CD4-positive, alpha-beta T cell treated with Interferon gamma for 1 hour (primary cell): Measurements from ENCODE around the gene ST3GAL3.

Experiments used
- DNase-seq: peaks from one replicate; pipeline ENCODE4 v3.0.0-alpha.2; 2020

Gene ST3GAL3

DNA sequence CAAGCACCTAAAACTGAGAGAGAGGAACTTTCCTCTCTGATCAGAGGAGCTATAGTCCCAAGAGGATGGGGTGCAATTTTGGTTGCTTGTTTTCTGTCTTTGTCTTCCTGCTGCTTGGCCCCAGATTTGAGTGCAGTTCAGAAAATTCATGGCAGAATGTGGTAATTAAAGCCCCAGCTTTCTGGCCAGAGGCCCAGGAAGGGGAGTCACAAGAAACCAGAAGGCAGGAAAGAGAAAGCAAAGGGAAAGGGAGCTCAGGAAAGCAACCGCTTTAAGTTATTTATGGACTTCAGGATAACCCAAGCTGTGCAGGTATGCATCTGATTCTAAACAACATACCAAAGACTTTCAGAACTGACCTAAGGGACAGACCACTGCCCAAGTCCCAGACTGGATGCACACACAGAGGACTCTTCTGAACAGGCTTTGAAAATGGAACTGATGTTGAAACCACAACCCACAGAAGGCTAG, 88.8 kb downstream of the ST3GAL3 start:
- no peak for DNase-seq

DNA sequence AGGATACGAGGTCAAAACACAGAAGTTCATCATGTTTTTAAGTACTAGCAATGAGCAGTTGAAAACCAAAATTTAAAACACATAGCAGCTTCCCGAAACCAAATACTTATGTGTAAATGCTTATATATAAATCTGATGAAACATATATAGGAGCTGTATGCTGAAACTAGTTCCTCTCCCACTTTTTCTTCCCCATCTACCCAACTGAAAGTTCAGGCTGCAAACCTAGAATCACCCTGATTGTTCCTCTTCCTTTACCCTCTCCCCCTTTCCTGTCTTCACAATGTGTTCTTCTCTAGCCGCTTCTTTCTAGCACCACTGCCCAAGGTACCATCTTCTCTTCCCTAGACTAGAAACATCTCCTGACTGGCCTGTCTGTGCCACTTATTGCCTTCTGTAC, 90.6 kb downstream of the ST3GAL3 start:
- DNase-seq = no peak

DNA sequence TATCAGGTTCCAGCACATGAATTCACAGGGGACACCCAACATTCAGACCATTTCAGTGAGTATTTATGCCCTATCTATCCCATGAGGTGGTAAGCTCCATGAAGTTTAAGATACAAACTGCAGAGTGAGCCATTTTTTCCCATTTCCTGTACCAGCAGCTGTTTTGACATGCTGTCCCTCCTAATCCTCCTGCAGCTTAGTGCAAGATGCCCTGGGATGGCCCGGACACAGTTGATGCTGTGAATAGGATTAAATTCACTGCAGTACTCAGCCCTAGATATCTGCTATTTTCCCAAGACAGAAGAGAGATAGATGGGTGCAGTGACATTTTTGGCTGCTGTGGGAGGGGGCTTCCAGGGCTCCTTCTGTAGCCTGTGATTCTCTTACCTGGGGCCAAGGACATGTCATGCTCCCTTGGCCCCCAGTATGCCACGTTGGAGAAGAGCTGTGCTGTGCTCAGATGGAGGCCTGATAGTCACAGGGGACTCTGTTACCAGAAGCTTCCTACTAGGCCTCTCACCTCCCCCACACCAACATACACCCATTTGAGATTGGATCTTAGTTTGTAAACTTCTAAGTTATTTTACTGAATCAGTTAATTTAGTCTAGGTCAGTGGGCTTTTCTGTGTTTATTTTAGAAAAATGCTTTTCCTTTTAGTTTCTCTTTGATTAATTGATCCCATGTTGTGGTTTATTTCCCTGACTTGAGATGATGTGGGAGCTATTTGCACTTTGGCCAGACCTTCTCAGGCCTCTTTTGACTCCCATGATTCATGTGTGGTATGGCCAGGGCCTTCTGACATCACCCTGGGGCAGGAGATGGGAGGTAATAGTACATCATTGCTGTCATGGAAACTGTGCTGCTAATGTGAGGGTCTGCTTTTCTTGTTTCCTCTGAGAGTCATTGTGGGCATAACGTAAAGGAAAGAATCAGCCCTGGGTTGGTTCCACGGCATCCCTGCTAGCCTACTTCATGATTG, 92.6 kb downstream of the ST3GAL3 start:
- no peak for DNase-seq

DNA sequence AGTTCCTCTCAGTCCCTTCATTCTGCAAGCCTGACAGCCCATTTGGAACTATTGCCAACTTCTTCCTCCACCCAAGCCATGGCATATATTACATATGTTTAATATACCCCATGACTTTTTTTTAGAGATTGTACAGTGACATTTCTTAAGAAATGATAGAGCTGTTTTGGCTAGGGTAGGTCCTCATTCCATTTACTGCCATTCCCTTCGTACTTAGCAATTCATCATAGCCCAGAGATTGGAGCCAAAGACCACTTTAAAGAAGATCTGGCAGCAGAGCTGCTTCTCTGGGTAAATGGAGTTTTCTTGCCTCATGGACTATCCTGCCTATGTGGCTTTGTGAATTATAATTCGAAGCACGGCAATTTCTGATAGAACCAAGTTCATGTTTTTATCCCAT, 93.4 kb downstream of the ST3GAL3 start:
- no peak for DNase-seq

DNA sequence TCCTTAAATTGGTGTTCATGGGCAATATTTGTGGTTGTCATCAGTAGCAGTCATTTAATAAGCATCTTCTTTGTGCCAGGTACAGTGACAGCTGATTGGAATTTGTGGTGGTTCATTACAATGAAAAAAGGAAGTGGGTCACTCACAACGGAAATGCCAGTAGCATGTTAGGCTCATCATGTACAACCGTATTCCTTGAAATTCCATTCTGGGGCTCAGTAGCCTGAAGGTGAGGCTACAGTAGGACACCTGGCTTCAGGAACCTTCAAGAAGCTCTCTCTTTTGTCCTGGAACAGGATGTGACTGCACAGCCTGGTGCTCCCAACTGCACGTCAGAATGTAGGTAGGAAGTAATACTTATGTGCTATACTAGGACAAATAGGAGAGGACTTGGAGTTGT, 93.9 kb downstream of the ST3GAL3 start:
- DNase-seq = no peak

DNA sequence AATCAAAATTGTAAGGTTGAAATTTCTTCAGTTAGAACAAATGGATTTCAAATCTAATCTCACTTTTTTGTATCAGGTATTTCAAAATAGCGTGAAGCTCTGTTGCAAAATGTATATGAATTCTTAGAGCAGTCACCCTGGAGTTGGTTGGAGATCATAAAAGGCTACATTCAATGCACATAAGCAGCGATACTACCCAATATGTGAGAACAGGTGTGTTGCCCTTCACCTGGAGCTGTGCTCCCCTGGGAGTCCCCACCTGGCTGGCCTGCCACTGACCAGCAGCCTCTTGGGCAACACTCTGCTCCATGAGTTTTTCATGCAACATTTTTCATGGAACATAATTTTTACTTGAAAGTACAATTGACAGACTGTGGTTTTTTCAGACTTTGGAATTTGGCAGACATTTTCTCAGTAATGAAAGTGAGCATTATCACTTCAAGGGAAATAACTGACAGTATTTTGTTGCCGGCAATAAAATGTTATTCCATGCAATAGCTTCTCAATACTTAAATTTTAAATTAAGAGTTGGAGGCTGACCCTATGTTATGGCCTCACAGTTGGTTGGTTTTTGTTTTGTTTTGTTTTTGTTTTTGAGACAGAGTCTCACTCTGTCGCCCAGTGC, 95.1 kb downstream of the ST3GAL3 start:
- no peak for DNase-seq

DNA sequence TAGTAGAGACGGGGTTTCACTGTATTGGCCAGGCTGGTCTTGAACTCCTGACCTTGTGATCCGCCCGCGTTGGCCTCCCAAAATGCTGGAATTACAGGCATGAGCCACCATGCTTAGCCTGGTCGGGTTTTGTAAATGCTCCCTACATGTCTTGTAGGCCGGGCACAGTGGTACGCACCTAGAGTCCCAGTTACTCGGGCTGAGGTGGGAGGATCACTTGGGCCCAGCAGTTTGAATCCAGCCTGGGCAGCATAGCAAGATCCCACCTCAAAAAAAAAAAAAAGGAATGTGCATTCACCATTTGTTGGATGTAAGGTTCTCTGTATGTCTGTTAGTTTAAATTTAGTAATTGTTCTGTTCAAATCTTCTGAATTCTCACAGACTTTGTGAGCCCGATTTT, 95.8 kb downstream of the ST3GAL3 start:
- no peak for DNase-seq

DNA sequence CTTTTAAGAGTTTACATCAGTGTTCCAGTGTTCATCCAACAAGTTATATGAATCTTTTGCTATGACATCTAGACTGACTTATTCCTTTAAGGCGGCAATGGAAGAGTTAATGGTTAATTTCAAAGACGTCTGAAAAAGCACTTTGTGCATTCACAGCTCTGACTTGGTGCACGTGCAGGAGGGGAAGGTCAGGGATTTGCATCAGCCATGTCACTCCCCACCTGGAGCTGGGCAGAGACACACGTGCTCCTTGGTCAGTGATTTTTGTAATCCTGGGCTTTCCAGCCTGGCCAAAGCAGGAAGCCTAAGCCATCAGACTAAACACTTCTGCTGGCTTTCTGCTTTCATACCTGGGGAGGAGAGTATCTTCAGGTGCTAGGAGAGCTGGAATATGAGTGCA, 96.3 kb downstream of the ST3GAL3 start:
- no peak for DNase-seq

DNA sequence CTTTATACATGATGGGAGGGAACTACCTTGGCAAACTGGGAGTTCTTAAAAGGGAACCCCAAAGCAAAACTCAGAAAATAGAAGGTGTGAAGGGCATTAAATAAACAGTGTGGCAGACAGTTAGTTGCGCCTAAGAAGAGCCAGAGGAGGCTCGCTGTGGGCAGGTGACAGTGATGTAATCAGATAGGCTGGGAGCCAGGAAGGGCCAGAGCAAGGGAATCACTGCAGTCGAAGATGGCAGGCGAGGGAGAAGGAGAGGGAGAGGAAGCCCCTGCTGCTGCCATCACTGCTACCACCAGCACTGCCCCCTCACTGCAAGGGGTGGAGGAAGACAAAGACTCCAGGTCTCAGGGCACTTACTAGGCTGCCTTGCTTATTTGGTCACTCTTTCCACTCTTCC, 97.2 kb downstream of the ST3GAL3 start:
- DNase-seq = no peak

DNA sequence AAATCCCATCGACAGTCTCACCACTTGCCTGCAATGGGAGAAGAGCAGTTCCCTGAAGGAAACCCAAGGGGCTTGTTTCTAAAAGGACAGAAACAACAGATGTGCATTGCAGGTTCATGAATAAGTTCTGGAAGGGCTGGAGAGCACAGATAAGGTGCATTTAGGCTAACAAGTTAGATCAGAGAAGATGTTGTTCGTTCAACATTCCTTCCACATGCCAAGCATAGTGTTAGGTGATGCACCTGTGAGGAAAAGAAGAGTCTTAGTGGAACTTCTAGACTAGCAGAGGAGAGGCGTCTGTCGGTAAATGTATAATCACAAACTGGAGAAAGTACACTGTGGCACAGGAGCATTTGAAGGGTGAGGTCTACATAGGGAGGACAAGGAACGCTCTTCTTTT, 98.0 kb downstream of the ST3GAL3 start:
- DNase-seq = no peak

DNA sequence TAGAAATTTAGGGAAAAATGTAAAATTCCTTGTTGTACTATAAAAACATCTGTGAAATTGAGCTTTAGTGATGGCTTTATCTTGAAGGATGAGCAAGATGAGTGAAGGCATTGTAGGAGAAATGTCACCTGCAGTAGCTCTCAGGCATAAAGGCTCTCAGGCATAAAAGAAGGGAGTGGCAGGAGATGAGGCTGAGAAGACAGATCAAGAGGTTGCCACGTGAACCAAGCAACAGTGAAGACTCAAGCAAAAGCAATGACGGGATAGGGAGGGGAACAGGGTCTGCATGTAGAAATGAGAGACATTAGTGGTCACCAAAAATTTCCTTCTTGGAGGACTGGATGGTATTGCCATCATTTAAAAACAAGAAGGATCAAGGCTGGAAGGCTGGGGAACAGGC, 98.8 kb downstream of the ST3GAL3 start:
- no peak for DNase-seq

DNA sequence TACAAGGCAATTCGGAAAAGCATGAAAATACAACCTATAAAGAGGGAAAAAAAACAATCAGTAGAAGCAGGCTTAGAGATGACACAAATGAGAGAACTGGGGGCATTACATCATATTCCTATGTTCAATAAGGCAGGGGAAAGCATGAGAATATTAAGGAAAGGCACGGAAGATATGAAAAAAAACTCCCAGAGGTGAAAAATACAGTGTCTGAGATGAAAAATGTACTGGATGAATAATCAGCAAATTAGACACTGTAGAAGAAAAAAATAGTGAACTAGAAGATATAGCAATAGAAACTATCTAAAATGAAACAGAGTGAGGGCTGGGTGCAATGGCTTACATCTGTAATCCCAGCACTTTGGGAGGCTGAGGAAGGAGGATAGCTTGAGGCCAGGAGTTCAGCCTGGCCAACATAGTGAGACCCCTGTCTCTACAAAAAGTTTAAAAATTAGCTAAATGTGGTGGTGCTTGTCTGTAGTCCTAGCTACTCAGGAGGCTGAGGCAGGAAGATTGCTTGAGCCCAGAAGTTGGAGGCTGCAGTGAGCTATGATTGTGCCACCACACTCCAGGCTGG, 101.8 kb downstream of the ST3GAL3 start:
- no peak for DNase-seq

DNA sequence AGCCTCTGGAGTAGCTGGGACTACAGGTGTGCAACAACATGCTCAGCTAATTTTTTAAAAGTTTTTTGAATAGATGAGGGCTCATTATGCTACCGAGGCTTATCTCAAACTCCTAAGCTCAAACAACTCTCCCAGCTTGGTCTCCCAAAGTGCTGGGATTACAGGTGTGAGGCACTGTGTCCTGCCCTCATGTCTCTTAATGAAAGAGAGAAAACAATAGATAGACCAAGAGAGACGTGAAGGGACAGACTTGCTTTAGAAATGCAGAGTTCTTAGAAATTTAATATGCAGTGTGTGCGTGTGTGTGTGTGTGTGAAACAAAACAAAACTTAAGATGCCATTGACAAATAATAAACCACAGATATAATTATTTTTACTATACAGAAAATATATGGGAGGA, 105.2 kb downstream of the ST3GAL3 start:
- DNase-seq = no peak

DNA sequence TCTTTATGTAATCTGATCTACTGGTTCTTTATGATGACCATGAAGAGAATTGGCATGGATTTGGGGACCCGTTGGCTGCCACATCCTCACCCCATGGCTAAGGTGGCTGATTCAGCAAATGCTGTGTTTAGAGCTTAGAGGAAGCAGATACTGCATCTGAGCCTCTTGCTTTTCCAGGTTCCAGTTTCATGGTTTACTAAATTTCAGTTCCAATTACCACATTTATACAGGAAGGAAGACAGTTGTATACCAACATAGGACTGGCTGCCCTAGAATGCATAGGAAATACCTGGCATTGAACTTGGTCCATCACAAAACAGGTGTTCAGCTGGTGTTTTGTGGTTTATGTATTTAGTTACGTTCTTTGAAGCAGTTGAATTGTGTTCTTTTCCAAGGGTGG, 107.1 kb downstream of the ST3GAL3 start:
- DNase-seq = no peak

DNA sequence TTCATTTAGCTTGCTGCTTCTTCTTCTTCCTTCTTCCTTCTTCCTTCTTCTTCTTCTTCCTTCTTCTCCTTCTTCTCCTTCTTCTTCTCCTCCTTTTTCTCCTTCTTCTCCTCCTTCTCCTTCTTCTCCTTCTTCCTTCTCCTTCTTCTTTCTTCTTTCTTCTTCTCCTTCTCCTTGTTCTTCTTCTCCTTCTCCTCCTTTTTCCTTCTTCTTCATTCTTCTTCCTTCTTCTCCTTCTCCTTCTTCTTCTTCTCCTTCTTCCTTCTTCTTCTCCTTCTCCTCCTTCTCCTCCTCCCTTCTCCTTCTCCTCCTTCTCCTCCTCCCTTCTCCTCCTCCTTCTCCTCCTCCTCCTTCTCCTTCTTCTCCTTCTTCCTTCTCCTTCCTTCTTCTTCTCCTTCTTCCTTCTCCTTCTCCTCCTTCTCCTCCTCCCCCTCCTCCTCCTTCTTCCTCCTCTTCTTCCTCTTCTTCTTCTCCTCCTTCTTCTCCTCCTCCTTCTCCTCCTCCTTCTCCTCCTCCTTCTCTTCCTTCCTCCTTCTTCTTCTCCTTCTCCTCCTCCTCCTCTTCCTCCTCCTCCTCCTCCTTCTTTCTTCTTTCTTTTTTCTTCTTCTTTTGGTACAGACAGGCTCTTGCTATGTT, 110.1 kb downstream of the ST3GAL3 start:
- DNase-seq = no peak

DNA sequence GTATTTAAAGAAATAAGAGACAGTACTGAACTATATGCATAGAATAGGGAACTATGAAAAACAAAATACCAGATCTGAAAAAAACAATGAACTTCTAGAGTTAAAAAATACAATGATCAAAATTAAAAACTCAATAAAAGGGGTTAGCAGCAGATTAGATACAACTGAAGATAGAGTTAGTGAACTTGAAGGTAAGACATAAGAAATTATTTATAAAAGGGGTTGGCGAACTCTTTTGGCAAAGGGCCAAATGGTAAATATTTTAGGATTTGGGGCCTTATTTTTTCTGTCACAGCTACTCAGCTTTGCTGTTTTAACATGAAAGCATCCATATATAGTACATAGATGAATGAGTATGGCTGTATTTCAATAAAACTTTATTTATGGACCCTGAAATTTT, 111.4 kb downstream of the ST3GAL3 start:
- DNase-seq = no peak

DNA sequence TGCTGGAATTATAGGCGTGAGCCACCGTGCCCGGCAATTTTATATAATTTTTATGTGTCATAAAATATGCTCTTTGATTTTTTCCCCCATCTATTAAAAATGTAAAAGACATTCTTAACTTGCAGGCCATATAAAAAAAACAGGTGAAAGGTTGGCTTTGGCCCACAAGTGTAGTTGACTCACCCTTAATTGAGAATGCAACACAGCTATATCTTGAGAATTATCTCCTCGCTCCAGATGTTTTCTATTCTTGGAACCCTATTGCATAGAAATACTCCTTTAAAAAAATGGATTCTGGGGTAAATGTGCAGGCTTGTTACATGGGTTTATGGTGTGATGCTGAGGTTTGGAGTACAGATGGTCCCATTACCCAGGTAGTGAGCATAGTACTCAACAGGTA, 112.0 kb downstream of the ST3GAL3 start:
- DNase-seq = no peak

DNA sequence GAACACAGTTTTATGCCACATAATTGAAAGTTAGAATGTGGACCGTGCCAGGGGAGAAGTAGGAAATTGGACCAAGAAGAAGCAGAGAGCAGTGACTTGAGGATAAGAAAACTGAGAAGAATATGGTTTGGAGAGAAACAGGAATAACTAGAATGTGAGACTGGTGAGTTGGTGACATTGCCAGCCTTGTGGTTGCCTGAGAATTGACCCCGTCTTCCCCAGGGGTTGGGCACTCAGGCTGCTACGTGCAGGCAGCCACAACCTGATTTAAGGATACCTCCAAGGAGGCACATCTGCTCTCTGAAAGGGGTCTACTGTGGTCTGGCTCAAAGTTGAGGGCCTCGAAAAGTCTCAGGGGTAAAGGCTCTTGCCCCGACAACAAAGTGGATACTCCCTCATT, 114.1 kb downstream of the ST3GAL3 start:
- no peak for DNase-seq

DNA sequence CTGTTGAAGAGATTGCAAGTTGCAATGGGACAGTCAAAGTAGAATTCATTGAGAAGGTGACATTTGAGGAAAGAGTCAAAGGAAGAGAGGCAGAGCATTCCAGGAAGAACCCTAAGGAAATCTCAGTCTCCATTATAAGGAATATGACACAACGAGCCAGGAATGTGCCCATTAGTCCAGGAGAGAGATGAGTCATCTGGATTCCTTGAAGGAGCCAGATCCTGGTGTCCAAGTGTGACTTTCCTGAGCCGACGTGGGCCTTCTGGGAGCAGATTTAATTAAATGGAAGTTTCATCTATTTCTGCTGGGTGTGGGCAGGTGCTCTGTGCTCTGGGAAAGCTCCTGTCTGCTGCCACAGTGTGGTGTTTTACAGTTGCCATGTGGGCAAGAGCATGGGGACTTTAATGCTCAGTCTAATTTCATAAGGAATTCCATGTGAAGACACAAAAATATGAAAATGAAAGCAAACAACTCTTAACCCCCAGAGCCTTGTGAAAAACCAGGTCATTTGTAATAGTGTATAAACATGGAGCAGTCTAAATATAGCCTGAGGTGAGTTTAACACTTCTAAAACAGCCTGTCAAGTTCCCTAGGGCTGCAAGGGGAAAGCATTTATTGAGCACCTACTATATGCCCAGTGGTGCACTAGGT, 114.8 kb downstream of the ST3GAL3 start:
- no peak for DNase-seq

DNA sequence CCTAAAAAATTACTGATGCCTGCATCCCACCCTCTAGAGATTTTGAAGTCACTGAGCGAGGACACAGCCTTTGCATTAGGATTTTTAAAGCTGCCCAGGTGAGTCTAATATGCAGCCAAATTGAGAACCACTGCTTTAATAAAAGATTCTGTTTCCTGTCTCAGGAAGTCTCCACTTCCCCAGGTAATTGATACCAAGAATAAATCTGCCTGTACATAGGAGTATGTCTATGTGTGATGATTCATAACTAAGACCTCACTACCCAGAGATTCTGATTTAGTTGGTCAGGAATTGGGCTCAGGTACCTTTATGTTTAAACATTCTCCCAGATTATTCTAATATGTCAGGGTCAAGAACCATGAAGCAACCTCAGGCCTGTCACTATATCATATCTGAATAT, 117.5 kb downstream of the ST3GAL3 start:
- DNase-seq = no peak

DNA sequence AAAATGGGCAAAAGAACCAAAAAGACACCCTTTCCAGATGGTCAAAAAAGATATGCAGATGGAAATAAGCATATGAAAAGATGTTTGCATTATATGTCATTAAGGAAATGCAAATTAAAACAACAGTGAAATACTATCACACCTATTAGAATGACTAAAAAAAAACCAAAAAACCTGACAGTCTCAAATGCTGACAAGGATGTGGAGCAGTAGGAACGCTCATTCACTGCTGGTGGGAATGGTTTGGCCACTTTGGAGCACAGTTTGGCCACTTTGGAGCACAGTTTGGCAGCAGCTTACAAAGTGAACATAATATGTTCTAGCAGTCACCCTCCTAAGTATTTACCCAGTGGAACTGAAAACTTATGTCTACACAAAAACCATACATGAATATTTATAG, 121.2 kb downstream of the ST3GAL3 start:
- no peak for DNase-seq

DNA sequence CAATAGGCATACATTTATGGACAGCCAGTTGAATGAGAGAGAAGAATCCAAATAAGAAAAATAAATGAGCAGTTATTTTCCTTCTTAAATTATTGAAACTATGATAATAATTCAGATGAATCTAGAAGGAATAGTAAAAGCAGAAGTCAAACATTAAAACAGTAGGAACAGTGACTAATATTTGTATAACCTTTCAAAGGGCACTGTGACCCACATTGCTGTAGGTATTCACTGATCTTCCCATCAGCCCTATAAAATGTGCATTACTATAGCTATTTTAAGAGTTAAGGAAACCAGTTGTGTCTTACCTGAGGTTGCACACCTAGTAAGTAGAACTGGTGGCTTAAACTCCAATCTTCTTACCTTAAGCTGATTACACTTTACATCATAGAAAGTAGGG, 123.5 kb downstream of the ST3GAL3 start:
- DNase-seq = no peak

DNA sequence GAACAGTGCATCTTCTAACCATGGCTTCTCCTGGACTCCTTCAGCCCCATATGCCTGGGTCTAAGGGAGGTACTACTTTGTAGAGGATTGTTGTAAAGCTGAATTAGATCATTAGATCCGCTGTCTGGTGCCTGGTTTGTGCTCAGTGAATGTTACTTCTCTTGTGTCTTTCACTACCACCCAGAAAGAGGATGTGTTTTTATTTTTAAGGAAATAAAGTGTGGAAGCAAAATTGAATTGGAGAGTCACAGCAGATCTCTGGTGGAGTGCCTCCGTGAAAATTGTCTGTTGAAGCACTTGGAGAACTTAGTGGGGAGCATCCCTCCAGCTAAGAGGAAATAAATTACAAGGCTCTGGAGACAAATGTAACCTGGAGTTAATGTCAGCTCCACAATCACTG, 124.5 kb downstream of the ST3GAL3 start:
- no peak for DNase-seq
